ENCODE data around the gene GSDME.

Gene GSDME

GRCh38 chr7:24685708-24686107, 71.6 kb downstream of the GSDME start:
- Histone ChIP-seq H2AFZ (ENCODE audit: low read depth, low read length) (no peak overlapping the region), H3K9me3 (ENCODE audit: control insufficient read depth, low read length) (no peaks in the 10 kb centered on the region)
- 96% methylated on average over 1 of the region's 1 CpG for WGBS

GRCh38 chr7:24670782-24671181, 86.5 kb downstream of the GSDME start:
- no peak overlapping the region for H3K18ac ChIP-seq (ENCODE audit: low read depth in 1 of 2, low read length in 2 of 2)
- H4K8ac ChIP-seq (ENCODE audit: low read length): no peak overlapping the region
- H3K27ac ChIP-seq (ENCODE audit: low read length, poor library complexity, severe bottlenecking): no peak overlapping the region
- no peaks in the 10 kb centered on the region for H3K27me3 ChIP-seq (ENCODE audit: control insufficient read depth in 1 of 2, insufficient read depth in 1 of 2, low read length in 2 of 2)
- no peak overlapping the region for H3K4me2 ChIP-seq (ENCODE audit: low read length, poor library complexity, severe bottlenecking)
- H4K91ac ChIP-seq (ENCODE audit: low read length): no peak overlapping the region
- no peak overlapping the region for H3K9ac ChIP-seq (ENCODE audit: low read length)
- no peak overlapping the region for H2AK5ac ChIP-seq (ENCODE audit: low read length, severe bottlenecking)
- H2BK12ac ChIP-seq (ENCODE audit: low read length in 2 of 2): no peak overlapping the region
- H3K14ac ChIP-seq (ENCODE audit: low read length in 2 of 2): no peak overlapping the region
- no peak overlapping the region for H2BK15ac ChIP-seq (ENCODE audit: low read depth, poor library complexity, severe bottlenecking)
- H3K36me3 ChIP-seq (ENCODE audit: control insufficient read depth in 1 of 2, insufficient read depth in 2 of 2, low read depth in 1 of 2, low read length in 2 of 2): no peaks in the 10 kb centered on the region
- no peak overlapping the region for H2BK120ac ChIP-seq (ENCODE audit: low read depth, low read length)
- no peaks in the 10 kb centered on the region for H3K79me1 ChIP-seq (replicated peaks; ENCODE audit: low read length, poor library complexity, severe bottlenecking)
- no peak overlapping the region for H2AFZ ChIP-seq (ENCODE audit: low read depth, low read length)
- H3K4me3 ChIP-seq (ENCODE audit: insufficient read depth in 1 of 2, low read depth in 1 of 2, low read length in 2 of 2): no peak overlapping the region
- H3K4me1 ChIP-seq (ENCODE audit: control insufficient read depth, insufficient read depth, low read depth, low read length): no peaks in the 10 kb centered on the region
- no peak overlapping the region for H3K4ac ChIP-seq (ENCODE audit: low read depth in 1 of 2, low read length in 2 of 2)
- DNase-seq: no peak
- no peaks in the 10 kb centered on the region for H3K9me3 ChIP-seq (ENCODE audit: control insufficient read depth, low read length)
- no peak overlapping the region for H3K23ac ChIP-seq (ENCODE audit: low read length in 2 of 2)
- H2BK5ac ChIP-seq (ENCODE audit: low read depth, low read length, poor library complexity, severe bottlenecking): no peak overlapping the region

More at GRCh38 chr7:24685708-24686107, 71.6 kb downstream of the GSDME start:
- H3K14ac ChIP-seq (ENCODE audit: low read length in 2 of 2): no peak overlapping the region
- peaks cover 6% of the 10 kb centered on the region for H3K79me1 ChIP-seq (replicated peaks; ENCODE audit: low read length, poor library complexity, severe bottlenecking)
- H2BK120ac ChIP-seq (ENCODE audit: low read depth, low read length): no peak overlapping the region
- no peak overlapping the region for H3K4ac ChIP-seq (ENCODE audit: low read depth in 1 of 2, low read length in 2 of 2)
- no peak overlapping the region for H3K9ac ChIP-seq (ENCODE audit: low read length)
- no peak overlapping the region for H3K27ac ChIP-seq (ENCODE audit: low read length, poor library complexity, severe bottlenecking)
- H3K4me3 ChIP-seq (ENCODE audit: insufficient read depth in 1 of 2, low read depth in 1 of 2, low read length in 2 of 2): no peak overlapping the region
- no peak overlapping the region for H2AK5ac ChIP-seq (ENCODE audit: low read length, severe bottlenecking)
- H2BK12ac ChIP-seq (ENCODE audit: low read length in 2 of 2): no peak overlapping the region
- no peak for DNase-seq
- no peak overlapping the region for H3K18ac ChIP-seq (ENCODE audit: low read depth in 1 of 2, low read length in 2 of 2)
- H3K23ac ChIP-seq (ENCODE audit: low read length in 2 of 2): no peak overlapping the region
- H2BK15ac ChIP-seq (ENCODE audit: low read depth, poor library complexity, severe bottlenecking): no peak overlapping the region
- H3K4me2 ChIP-seq (ENCODE audit: low read length, poor library complexity, severe bottlenecking): no peak overlapping the region
- no peak overlapping the region for H4K8ac ChIP-seq (ENCODE audit: low read length)
- no peak overlapping the region for H2BK5ac ChIP-seq (ENCODE audit: low read depth, low read length, poor library complexity, severe bottlenecking)
- H3K36me3 ChIP-seq (ENCODE audit: control insufficient read depth in 1 of 2, insufficient read depth in 2 of 2, low read depth in 1 of 2, low read length in 2 of 2): peaks cover 2 to 6% of the 10 kb centered on the region in 2 experiments
- H3K27me3 ChIP-seq (ENCODE audit: control insufficient read depth in 1 of 2, insufficient read depth in 1 of 2, low read length in 2 of 2): no peaks in the 10 kb centered on the region
- no peaks in the 10 kb centered on the region for H3K4me1 ChIP-seq (ENCODE audit: control insufficient read depth, insufficient read depth, low read depth, low read length)
- no peak overlapping the region for H4K91ac ChIP-seq (ENCODE audit: low read length)

DNA sequence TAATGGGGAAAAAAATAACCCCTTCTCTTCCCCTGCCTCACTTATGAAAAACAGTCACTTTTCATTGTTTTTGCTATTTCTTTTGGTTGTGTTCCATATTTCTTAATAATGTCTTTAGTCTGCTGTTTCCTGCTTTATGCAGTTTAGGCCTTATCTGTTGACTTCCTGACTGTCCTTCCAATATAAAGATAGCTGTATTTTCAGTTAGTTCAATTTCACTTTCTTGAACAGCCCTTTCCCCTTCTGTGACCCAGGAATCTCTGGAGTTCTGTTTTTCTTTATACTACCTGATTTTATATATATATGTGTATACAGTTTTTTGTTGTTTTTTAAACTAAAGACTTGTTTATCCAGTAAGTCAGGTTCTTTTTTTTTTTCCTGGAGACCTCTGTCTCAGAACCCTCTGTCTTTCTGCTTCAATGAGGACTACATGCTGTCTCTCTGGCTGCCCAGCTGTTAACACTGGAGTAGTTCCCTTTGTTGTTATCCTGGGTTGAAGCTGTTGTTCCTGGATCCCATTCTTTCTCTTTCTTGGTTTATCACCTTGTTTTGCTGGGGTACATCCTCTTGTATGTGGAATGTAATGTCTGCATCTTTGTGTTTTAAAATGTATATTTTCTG, 87.2 kb downstream of the GSDME start:
- no peak overlapping the region for H3K4ac ChIP-seq (ENCODE audit: low read depth in 1 of 2, low read length in 2 of 2)
- H2BK15ac ChIP-seq (ENCODE audit: low read depth, poor library complexity, severe bottlenecking): no peak overlapping the region
- H3K23ac ChIP-seq (ENCODE audit: low read length in 2 of 2): no peak overlapping the region
- H3K36me3 ChIP-seq (ENCODE audit: control insufficient read depth in 1 of 2, insufficient read depth in 2 of 2, low read depth in 1 of 2, low read length in 2 of 2): no peaks in the 10 kb centered on the region
- H3K18ac ChIP-seq (ENCODE audit: low read depth in 1 of 2, low read length in 2 of 2): no peak overlapping the region
- peak; percentile 6 for DNase-seq
- H3K9ac ChIP-seq (ENCODE audit: low read length): peak overlapping the region; percentile 13
- H3K9me3 ChIP-seq (ENCODE audit: control insufficient read depth, low read length): no peaks in the 10 kb centered on the region
- no peak overlapping the region for H2BK120ac ChIP-seq (ENCODE audit: low read depth, low read length)
- no peak overlapping the region for H2BK12ac ChIP-seq (ENCODE audit: low read length in 2 of 2)
- no peaks in the 10 kb centered on the region for H3K27me3 ChIP-seq (ENCODE audit: control insufficient read depth in 1 of 2, insufficient read depth in 1 of 2, low read length in 2 of 2)
- no peak overlapping the region for H3K14ac ChIP-seq (ENCODE audit: low read length in 2 of 2)
- H2AFZ ChIP-seq (ENCODE audit: low read depth, low read length): no peak overlapping the region
- H3K79me1 ChIP-seq (replicated peaks; ENCODE audit: low read length, poor library complexity, severe bottlenecking): no peaks in the 10 kb centered on the region
- H3K27ac ChIP-seq (ENCODE audit: low read length, poor library complexity, severe bottlenecking): no peak overlapping the region
- H4K91ac ChIP-seq (ENCODE audit: low read length): no peak overlapping the region
- no peak overlapping the region for H2BK5ac ChIP-seq (ENCODE audit: low read depth, low read length, poor library complexity, severe bottlenecking)
- no peaks in the 10 kb centered on the region for H3K4me1 ChIP-seq (ENCODE audit: control insufficient read depth, insufficient read depth, low read depth, low read length)
- no peak overlapping the region for H2AK5ac ChIP-seq (ENCODE audit: low read length, severe bottlenecking)
- H3K4me2 ChIP-seq (ENCODE audit: low read length, poor library complexity, severe bottlenecking): no peak overlapping the region
- no peak overlapping the region for H3K4me3 ChIP-seq (ENCODE audit: insufficient read depth in 1 of 2, low read depth in 1 of 2, low read length in 2 of 2)
- no peak overlapping the region for H4K8ac ChIP-seq (ENCODE audit: low read length)

GRCh38 chr7:24668927-24669635, 88.2 kb downstream of the GSDME start:
- Histone ChIP-seq H4K8ac (ENCODE audit: low read length) (no peak overlapping the region), H2AFZ (ENCODE audit: low read depth, low read length) (no peak overlapping the region), H3K4ac (ENCODE audit: low read depth in 1 of 2, low read length in 2 of 2) (no peak overlapping the region), H3K4me1 (ENCODE audit: control insufficient read depth, insufficient read depth, low read depth, low read length) (no peaks in the 10 kb centered on the region), H3K9ac (ENCODE audit: low read length) (peak overlapping the region; percentile 13), H3K18ac (ENCODE audit: low read depth in 1 of 2, low read length in 2 of 2) (no peak overlapping the region), H3K9me3 (ENCODE audit: control insufficient read depth, low read length) (no peaks in the 10 kb centered on the region), H3K27ac (ENCODE audit: low read length, poor library complexity, severe bottlenecking) (no peak overlapping the region), H2BK5ac (ENCODE audit: low read depth, low read length, poor library complexity, severe bottlenecking) (no peak overlapping the region), H2AK5ac (ENCODE audit: low read length, severe bottlenecking) (no peak overlapping the region), H3K79me1 (replicated peaks; ENCODE audit: low read length, poor library complexity, severe bottlenecking) (no peaks in the 10 kb centered on the region), H2BK12ac (ENCODE audit: low read length in 2 of 2) (no peak overlapping the region), H3K27me3 (ENCODE audit: control insufficient read depth in 1 of 2, insufficient read depth in 1 of 2, low read length in 2 of 2) (no peaks in the 10 kb centered on the region), H3K4me3 (ENCODE audit: insufficient read depth in 1 of 2, low read depth in 1 of 2, low read length in 2 of 2) (no peak overlapping the region), H3K14ac (ENCODE audit: low read length in 2 of 2) (no peak overlapping the region), H2BK15ac (ENCODE audit: low read depth, poor library complexity, severe bottlenecking) (no peak overlapping the region), H4K91ac (ENCODE audit: low read length) (no peak overlapping the region), H3K4me2 (ENCODE audit: low read length, poor library complexity, severe bottlenecking) (no peak overlapping the region), H2BK120ac (ENCODE audit: low read depth, low read length) (no peak overlapping the region), H3K23ac (ENCODE audit: low read length in 2 of 2) (no peak overlapping the region), H3K36me3 (ENCODE audit: control insufficient read depth in 1 of 2, insufficient read depth in 2 of 2, low read depth in 1 of 2, low read length in 2 of 2) (no peaks in the 10 kb centered on the region)
- 53% methylated on average over 2 of the region's 3 CpGs for WGBS
- DNase-seq: peak; percentile 22
